OCI-LY1 (cell line): Measurements from ENCODE around the gene POLR2J.

Experiments
- H2AFZ ChIP-seq: fragments of 200-600 bp; sonication (generic), shearing (Covaris generic); 2 replicates; pipeline ENCODE4 v1.6.0; 2014; ENCODE audit warnings: antibody characterized with exemption, mild to moderate bottlenecking, low read length
- H3F3A ChIP-seq: fragments of 200-600 bp; sonication (generic), shearing (Covaris generic); 2 replicates; pipeline ENCODE4 v1.6.0; 2014; ENCODE audit warnings: mild to moderate bottlenecking, antibody characterized with exemption, low read length, moderate library complexity; ENCODE audit not compliant: insufficient read depth
- H3K27ac ChIP-seq: fragments of 200-600 bp; sonication (generic); 2 replicates; pipeline ENCODE4 v1.5.1; 2014; ENCODE audit warnings: low read length, mixed run types, mild to moderate bottlenecking, low read depth; ENCODE audit not compliant: poor library complexity, severe bottlenecking
- H3K27me3 ChIP-seq: fragments of 200-600 bp; sonication (generic); 2 replicates; pipeline ENCODE4 v1.6.0; 2014; ENCODE audit warnings: antibody characterized with exemption, mild to moderate bottlenecking, low read length, moderate library complexity; ENCODE audit not compliant: insufficient read depth
- H3K36me3 ChIP-seq: fragments of 200-600 bp; sonication (generic); 2 replicates; pipeline ENCODE4 v1.6.1; 2014; ENCODE audit warnings: mild to moderate bottlenecking, antibody characterized with exemption, low read length, moderate library complexity, mixed read lengths; ENCODE audit not compliant: insufficient read depth
- H3K4me1 ChIP-seq: fragments of 200-600 bp; sonication (generic); 2 replicates; pipeline ENCODE4 v1.5.1; 2014; ENCODE audit warnings: mild to moderate bottlenecking, low read length, moderate library complexity; ENCODE audit not compliant: insufficient read depth, severe bottlenecking
- H3K4me2 ChIP-seq: fragments of 200-600 bp; sonication (generic), shearing (Covaris generic); 2 replicates; pipeline ENCODE4 v1.6.1; 2014; ENCODE audit warnings: low read length
- H3K4me3 ChIP-seq: fragments of 200-600 bp; sonication (generic); 2 replicates; pipeline ENCODE4 v1.5.1; 2014; ENCODE audit warnings: low read length, low read depth, mild to moderate bottlenecking, mixed read lengths; ENCODE audit not compliant: poor library complexity, severe bottlenecking
- H3K79me2 ChIP-seq: fragments of 200-600 bp; shearing (Covaris generic); 2 replicates; pipeline ENCODE4 v1.6.1; 2016; ENCODE audit warnings: mixed run types, low read length, mixed read lengths; ENCODE audit not compliant: insufficient read depth
- H3K9ac ChIP-seq: fragments of 200-600 bp; sonication (generic), shearing (Covaris generic); 2 replicates; pipeline ENCODE4 v1.6.1; 2014; ENCODE audit warnings: mild to moderate bottlenecking, low read length, mixed read lengths
- H3K9me2 ChIP-seq: fragments of 200-600 bp; sonication (generic), shearing (Covaris generic); 2 replicates; pipeline ENCODE4 v1.6.1; 2014; ENCODE audit warnings: low read depth, mild to moderate bottlenecking, low read length, mixed read lengths
- H3K9me3 ChIP-seq: fragments of 200-600 bp; shearing (Covaris generic); 2 replicates; pipeline ENCODE4 v1.6.1; 2014; ENCODE audit warnings: low read length, mixed read lengths
- H4K20me1 ChIP-seq: fragments of 200-600 bp; sonication (generic), shearing (Covaris generic); 2 replicates; pipeline ENCODE4 v1.6.0; 2016; ENCODE audit warnings: mild to moderate bottlenecking, low read length; ENCODE audit not compliant: insufficient read depth
- CTCF ChIP-seq: fragments of 200-600 bp; sonication (generic), shearing (Covaris generic); IDR thresholded peaks from 2 replicates; pipeline ENCODE4 v1.5.1; 2017; ENCODE audit warnings: mild to moderate bottlenecking, antibody characterized with exemption, low read length, moderate library complexity, mixed read lengths
- EZH2 ChIP-seq: fragments of 200-600 bp; sonication (generic), shearing (Covaris generic); IDR thresholded peaks from 2 replicates; pipeline ENCODE4 v1.8.0; 2017; ENCODE audit warnings: borderline replicate concordance, mixed run types, mild to moderate bottlenecking, antibody characterized with exemption, low read length, moderate library complexity, mixed read lengths

POLR2J gene

GRCh38 chr7:102471791-102472125 is 7.0 kb downstream of the POLR2J start:
- H3K79me2 ChIP-seq: no peaks in the 10 kb centered on the region
- H3K27me3 ChIP-seq: no peaks in the 10 kb centered on the region

GRCh38 chr7:102469972-102470825 is 8.5 kb downstream of the POLR2J start:
- H3K27me3 ChIP-seq: no peaks in the 10 kb centered on the region
- TF ChIP-seq EZH2: no peak
- TF ChIP-seq CTCF: no peak
- no peaks in the 10 kb centered on the region for H3F3A ChIP-seq
- H3K27ac ChIP-seq: no peak overlapping the region
- H3K4me2 ChIP-seq: no peak overlapping the region
- peaks cover 64% of the 10 kb centered on the region for H3K36me3 ChIP-seq
- no peak overlapping the region for H2AFZ ChIP-seq
- no peaks in the 10 kb centered on the region for H3K9me3 ChIP-seq
- H3K4me1 ChIP-seq: peaks cover 23% of the 10 kb centered on the region
- no peaks in the 10 kb centered on the region for H4K20me1 ChIP-seq
- H3K9ac ChIP-seq: no peak overlapping the region
- H3K4me3 ChIP-seq: no peak overlapping the region
- no peaks in the 10 kb centered on the region for H3K79me2 ChIP-seq
- H3K9me2 ChIP-seq: no peaks in the 10 kb centered on the region

More at GRCh38 chr7:102471791-102472125, 7.0 kb downstream of the POLR2J start:
- Histone ChIP-seq H3K36me3 (peaks cover 64% of the 10 kb centered on the region), H4K20me1 (no peaks in the 10 kb centered on the region), H3K9me2 (no peaks in the 10 kb centered on the region), H3K9me3 (no peaks in the 10 kb centered on the region), H3K9ac (no peak overlapping the region), H3K4me3 (no peak overlapping the region), H3K27ac (no peak overlapping the region), H2AFZ (no peak overlapping the region), H3K4me2 (no peak overlapping the region), H3F3A (no peaks in the 10 kb centered on the region), H3K4me1 (peaks cover 8% of the 10 kb centered on the region)
- no peak for TF ChIP-seq CTCF
- no peak for TF ChIP-seq EZH2

- no peak overlapping the region for H3K4me3 ChIP-seq
- no peaks in the 10 kb centered on the region for H3K27me3 ChIP-seq
- no peaks in the 10 kb centered on the region for H3K9me3 ChIP-seq
- peaks cover 1% of the 10 kb centered on the region for H3K79me2 ChIP-seq
- TF ChIP-seq CTCF (no peak), EZH2 (no peak)
- H3K9me2 ChIP-seq: no peaks in the 10 kb centered on the region
- H2AFZ ChIP-seq: no peak overlapping the region
- H3K4me1 ChIP-seq: peaks cover 23% of the 10 kb centered on the region
- H4K20me1 ChIP-seq: no peaks in the 10 kb centered on the region
- H3K36me3 ChIP-seq: peaks cover 64% of the 10 kb centered on the region
- H3F3A ChIP-seq: no peaks in the 10 kb centered on the region
- H3K27ac ChIP-seq: no peak overlapping the region
- H3K4me2 ChIP-seq: no peak overlapping the region
- H3K9ac ChIP-seq: no peak overlapping the region
These were observed 9.3 kb downstream of the POLR2J start for GRCh38 chr7:102469351-102469971.
